ACHN (cell line): ENCODE measurements around the gene CTNNA3.

Experiments used
- DNase-seq: peaks from one replicate; pipeline ENCODE4 v3.0.0-alpha.2; 2015
- in situ Hi-C: cut with HindIII; loops from 2 replicates; pipeline ENCODE4 v1.10.0; 2017; ENCODE audit warnings: low sequenced_read_pairs, low pct_ligation_motif_present, low pct_unique_long_range_greater_than_20kb

CTNNA3 gene

DNA sequence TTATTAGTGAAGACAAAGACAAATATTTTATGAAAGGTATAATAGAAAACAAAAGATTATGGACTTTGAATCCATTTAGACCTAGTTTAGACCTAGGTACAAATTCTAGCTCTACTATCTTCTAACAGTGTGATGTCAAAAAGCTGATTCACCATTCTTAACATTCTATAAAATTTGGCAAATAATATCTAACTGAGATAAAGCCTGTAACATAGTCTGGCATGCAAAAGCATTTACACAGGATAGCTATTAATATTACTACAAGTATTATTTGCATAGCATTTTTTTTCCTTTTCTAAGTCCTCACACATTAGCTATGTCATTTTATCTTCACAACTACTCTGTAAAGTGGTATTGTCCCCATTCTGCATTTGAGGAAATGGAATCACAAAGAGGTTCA is 949.7 kb downstream of the CTNNA3 start:
- no peak for DNase-seq
- in situ Hi-C loops = no loop called here

DNA sequence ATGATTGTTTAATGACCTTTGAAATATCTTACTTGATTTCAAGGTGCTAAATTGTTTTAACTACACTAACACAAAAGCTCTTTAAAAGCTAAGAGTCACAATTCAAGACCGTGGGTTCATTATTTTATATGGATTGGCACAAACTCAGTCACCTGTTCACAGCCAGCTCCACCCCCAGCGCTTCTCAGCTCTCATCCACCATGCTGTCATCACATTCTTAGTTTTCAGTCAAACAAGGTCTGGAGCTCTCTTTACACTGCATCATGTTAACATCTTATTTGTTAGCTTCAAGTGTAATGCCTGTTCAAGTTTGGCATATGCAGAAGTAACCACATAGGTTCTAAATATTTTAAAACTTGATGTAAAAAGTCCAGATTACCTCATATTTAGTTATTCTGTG is 951.1 kb downstream of the CTNNA3 start:
- in situ Hi-C loops = no loop called here
- no peak for DNase-seq

DNA sequence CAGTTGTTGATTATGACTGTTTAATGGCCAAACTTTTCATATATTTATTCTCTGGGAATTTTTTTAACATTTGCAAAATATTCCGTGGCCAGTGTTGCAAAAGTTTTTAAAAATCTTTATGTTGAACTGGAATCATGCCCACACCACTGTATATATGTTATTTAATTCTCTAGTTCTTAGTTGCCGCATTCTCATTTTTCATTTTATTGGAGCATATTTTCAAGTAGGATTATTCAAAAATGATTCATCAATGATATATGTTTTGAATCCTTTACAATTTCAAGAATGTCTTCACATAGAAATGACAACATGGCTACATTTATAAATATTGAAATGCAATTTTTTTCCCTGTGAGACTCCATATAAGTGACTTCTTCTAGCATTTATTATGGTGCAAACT is 958.8 kb downstream of the CTNNA3 start:
- no peak for DNase-seq
- in situ Hi-C loops = no loop called here

DNA sequence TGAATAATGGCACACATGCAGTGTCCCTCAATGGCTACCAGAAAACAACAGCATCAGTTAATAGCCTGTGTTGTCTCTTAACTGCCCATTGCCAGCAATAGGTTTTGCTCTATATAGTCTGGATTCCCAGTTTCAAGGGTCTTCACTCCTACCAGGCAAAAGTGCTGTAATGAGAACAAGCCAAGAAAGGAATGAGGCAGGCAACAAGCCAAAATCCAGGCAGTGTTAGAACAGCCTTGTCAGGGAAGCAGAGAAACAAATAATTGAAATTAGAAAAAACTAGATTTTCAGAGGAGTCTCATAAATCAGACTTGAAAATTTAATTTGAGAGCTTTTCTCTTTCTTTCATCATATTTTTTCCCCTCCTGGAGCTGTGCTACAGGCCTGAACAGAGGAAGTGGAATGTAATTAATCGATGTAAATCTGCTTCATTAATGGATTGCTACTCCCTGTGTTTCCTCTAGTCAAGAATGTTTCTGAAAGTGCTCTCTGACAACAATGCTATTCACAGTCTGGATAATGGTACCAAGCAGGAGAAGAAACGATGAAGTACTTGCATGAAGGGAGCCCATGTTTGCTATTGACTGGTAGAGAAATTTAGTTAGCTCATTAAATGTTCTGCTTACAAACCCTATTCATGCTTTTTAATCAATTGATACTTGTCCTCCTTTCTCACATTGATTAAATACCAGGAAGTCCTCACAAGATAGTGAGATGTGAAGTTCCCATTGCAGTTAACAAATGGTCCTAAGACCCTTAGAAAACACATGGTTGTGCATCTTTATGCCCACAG is 972.2 kb downstream of the CTNNA3 start:
- no peak for DNase-seq
- in situ Hi-C loops = no loop called here

DNA sequence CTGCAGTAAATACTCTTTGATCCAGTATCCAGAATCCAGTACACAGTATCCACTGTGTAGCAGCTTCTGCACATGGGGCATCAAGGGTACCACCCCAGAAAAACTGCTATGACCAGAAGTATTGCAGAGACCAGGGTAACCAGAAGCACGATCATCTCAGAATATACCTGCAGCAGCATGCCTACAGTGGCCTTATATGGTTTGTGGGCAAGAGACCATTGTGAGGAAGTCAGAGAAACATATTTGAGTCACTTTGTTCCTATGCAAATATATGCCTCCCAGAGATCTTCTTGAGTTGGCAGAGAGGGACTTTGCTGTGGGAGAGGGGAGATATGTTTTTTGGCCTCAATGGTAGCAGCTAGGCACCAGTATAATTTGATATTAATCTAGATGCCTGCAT is 976.5 kb downstream of the CTNNA3 start:
- in situ Hi-C loops = no loop called here
- DNase-seq = no peak

DNA sequence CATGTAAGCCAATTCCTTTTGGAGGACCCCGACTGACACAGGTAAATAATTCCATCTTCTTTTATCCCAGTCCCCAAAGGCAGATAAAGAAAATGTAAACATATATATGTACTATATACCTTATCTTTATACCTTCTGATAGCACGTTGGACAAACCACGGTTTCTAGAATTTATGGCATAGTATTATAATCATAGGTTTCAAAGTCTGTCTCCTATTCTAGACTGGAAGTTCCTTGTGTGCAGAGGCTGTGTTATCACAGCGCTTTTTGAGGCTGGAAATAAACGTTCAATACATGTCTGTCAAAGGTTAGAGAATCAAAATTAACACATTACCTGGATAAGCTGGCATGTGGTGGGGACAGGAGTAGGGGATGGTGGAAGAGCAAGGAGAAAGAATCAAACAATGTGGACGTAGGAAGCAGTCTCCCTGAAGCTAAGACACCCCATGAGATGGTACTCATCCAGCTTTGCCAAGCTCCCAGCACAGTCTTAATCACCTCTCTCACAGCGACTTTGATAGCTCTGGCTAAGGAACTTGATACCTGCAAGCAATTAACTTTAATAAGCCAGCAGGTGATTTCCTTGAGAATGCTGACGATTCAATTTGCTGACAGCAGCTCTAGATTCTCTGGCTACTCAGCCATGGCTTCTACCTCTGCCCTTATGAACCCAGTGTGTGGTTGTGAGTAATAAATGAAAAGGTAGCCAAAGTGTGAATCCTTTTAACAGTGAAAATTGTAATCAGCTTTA is 978.6 kb downstream of the CTNNA3 start:
- DNase-seq = no peak
- in situ Hi-C loops = no loop called here

DNA sequence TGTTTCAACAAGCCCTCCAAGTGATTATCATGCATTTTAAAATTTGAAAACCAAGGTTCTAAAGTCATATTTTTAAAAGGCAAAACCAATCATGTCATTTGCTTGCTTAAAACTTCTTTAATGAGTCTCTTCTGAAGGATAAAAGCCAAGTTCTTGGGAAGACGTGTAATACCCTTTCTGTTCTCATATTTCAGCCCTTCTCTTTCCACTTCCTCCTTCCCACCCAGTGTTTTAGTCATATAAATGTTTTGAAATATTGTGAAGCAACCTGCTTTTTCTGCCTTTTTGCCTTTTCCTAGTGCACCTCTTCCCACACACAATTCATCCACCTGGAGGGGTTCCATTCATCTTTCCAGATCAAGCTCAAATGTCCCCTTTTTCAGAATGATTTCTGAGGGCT is 981.3 kb downstream of the CTNNA3 start:
- DNase-seq = no peak
- in situ Hi-C loops = no loop called here

DNA sequence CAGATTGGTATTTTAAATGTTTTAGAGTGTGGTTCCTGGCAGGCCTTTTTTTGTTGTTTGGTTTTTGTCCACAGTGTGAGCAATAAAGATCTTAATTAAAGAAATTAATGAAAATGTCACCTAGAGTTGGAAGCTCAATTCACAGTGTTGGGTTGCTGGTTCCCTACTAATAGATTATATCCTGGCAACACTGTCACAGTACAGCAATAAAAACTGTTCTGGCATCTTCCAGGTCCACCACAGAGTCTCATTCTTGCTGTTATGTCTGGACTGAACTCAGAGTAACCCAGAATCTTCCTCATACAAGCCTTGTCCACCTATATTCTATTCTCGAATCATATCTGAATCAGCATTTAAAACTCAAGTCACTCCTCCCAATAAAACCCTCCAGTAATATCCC is 982.6 kb downstream of the CTNNA3 start:
- no peak for DNase-seq
- in situ Hi-C loops = no loop called here

DNA sequence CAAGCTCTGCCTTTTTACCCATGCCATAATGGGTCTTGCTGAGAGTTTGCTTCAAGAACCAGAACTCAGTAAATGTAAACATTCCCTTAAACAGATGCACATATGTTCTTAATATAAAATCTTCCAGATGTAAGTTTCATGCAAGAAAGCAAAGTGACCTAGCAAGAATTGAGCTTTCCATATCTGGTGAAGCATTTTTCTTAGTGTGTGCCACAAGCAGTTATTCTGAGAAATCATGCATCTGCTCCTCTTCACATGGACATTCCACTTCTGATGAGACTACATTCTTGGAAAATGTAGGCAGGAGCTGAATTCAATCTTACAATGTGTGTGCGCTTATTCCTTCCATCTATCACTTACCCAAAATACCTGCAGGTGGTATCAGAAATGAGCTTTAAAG is 997.9 kb downstream of the CTNNA3 start:
- no peak for DNase-seq
- in situ Hi-C loops = no loop called here

DNA sequence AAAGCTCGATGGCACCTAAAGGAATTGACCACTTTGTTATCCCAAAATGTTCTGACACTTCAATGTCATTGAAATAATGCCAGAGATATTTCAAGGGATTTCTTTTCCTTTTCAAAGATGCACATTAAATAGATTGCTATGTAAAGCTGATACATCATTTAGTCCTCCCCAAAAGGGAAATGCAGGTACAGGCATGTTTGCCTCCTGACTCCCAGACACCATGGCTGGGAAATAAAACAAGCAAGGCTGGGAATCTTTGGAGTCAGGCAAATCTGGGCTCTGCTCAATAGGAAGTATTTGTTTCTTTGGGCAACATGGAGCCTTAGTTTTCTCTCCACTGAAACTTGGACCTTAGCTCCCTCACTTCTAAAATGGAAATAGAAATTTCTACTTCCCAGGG is 1000.9 kb downstream of the CTNNA3 start:
- DNase-seq = no peak
- in situ Hi-C loops = no loop called here

DNA sequence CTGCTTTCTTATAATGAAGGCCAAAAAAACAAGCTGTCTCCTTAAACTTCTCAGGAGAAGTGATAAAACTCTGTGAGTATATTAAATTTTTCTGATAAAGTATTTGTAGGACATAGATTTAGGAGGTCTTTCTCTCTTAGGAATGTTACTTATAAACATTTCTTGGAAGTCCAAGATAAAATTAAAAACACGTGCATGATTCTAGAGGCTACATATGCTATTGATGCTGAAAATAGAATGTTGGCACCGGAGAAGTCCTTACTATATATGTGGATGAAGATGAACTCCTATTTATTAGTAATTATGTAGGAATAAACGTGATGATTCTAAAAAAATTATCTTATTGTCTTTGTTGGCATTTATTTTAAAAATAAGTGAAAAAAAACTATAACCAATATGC is 1011.4 kb downstream of the CTNNA3 start:
- no peak for DNase-seq
- in situ Hi-C loops = no loop called here

DNA sequence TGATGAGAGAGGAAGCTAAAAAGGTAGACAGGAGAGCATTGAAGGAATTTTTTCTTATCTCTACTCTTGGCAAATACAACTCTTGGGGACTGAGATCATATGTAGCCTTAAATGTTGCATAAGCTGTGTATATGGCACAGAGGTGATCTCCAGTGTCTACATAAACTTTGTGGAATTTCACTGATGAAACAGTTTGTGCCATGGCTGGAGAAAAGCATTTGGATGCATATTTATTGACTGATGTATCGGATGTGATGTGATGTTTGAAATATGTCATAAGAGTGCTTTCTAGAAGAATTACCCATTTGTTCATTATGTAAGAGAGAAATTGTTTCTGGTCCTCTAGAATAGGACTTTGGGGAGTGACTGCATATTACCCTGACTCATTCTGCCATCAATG is 1015.1 kb downstream of the CTNNA3 start:
- in situ Hi-C loops = no loop called here
- no peak for DNase-seq

DNA sequence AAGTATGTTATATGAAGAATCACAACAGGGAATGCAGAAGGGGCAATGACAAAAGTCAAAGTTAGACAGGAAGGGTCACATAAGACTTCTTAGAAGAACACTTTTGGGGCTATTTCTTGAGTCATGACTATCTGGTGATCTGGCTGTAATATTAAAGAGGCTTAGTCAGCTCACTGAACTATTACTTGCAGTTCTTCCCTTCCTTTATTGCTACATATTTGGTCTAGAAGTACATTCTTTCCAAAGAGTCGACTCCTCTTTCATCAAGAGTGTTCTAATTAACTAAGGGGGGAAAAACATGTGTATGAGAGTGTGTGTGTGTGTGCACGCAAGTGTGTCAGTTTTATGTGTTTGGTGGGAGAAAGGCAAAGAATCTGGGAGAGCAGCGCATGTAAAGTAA is 1017.5 kb downstream of the CTNNA3 start:
- DNase-seq = no peak

DNA sequence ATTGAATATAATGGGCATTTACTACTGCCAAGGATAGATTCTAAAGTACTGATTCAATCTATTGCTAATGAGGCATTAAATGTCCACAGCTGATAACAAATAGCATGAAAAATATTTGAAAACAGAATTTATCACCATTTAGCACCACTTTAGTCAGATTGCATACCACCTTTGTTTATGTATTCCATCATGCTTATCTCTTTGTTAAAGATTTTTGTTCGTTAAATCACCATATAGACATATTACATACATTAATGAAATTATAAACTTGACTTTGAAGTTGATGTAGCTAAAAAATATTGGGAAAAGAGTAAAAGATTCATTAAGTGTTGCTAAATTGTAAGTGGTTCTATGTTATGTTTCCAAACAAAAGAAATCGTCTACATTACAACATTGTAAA is 1022.9 kb downstream of the CTNNA3 start:
- no peak for DNase-seq
- in situ Hi-C loops = no loop called here

More for the DNA sequence above, 1017.5 kb downstream of the CTNNA3 start:
- in situ Hi-C loops = no loop called here

DNA sequence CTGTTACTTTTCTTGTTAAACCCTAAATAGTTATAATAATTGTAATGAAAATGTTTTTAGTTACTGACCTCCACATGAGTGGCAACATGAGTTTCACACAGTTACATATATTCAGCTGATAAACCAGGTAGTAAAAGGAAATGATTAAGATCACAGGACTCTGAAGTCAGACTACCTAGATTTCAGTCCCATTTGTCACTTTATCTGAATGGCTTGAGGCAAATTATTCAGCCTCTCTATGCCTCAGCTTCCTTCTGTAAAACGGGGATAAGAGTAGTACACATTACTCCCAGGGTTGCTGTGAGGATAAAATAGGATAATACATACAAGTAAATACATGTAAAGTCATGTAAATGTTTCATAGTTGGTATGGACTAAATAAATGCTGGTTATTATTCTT is 1024.4 kb downstream of the CTNNA3 start:
- no peak for DNase-seq
- in situ Hi-C loops = no loop called here

DNA sequence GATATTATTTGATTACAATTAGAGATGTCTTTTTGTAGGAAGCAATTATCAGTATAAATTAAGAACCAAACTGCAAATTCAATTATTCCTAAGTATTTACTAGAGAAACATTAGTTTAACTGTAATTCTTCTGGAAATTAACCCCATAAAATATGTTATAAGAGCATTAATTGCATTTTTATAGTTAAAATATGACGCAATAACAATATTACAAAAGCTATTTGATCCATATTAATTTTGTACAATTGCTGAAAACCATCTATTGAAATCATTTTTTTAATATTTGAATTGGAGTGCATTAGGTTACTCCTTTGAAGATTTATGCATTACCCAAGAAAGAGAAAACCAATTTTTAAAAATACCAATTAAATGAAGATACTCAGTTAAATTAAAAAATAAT is 1024.9 kb downstream of the CTNNA3 start:
- DNase-seq = no peak
- in situ Hi-C loops = no loop called here

DNA sequence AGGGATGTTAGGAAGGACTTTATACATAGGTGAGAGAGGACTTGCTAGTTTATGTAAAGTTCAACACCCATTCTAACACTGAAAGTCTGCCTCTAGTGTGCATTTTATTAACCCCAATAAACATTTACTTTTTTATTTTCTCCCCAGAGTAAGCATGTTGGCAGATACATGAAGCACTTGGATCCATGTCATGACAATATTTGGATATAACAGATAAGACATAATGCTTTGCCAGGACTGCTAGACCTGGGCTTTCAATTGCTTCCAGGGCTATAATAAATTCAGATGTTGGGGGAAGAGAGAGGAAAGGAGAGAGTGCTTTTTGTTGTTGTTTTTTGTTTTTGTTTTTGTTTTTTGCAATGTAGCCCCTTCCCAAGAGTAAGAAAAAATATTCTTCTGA is 1039.5 kb downstream of the CTNNA3 start:
- in situ Hi-C loops = no loop called here
- no peak for DNase-seq

DNA sequence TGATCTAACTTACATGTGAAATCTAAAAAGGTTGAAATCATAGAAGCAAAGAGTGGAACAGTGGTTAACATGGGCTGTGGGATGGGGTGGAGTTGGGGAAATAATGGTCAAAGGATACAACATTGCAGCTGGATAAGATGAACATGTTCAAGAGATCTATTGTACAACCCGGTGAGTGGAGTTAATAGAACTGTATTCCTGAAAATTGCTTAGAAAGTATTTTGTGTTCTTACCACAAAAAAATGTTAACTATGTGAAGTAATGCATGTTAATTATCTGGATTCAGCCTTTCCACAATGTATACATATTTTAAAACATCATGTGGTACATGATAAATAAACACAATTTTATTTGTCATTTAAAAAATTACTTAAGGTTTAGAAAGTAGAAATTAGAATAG is 1041.1 kb downstream of the CTNNA3 start:
- in situ Hi-C loops = no loop called here
- DNase-seq = no peak

DNA sequence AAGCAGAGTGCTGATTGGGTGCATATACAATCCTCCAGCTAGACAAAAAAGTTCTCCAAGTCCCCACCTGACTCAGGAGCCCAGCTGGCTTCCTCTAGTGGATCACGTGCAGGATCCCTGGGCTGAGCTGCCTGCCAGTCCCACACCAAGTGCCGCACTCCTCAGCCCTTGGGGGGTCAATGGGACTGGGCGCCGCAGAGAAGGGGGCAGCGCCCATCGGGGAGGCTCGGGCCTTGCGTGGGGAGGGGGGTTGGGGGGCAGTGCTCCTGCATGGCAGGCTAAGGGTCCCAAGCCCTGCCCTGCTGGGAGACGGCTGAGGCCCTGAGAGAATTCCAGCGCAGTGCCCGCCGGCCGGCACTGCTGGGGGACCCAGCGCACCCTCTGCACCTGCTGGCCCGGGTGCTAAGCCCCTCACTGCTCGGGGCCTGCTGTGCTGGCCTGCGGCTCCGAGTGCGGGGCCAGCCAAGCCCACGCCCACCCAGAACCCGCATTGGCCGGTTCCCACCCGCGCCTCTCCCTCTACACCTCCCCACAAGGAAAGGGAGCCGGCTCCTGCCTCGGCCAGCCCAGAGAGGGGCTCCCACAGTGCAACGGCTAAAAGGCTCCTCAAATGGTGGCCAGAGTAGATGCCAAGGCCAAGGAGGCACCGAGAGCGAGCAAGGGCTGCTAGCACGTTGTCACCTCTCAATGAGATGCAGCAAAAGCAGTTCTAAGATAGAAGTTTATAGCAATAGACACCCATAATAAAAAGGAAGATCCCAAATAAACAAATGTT is 1044.5 kb downstream of the CTNNA3 start:
- in situ Hi-C loops = no loop called here
- no peak for DNase-seq
